Common myeloid progenitor, CD34-positive (primary cell): Measurements from ENCODE around the gene EXOC6B. TPM values are rescaled to one million over a fixed set of nuclear protein-coding genes. Genes with fewer than 3 reads are reported as not detected.
A peak's percentile ranks its signal among the peaks of the same experiment; 100 is the strongest.

Source experiments
- CTCF ChIA-PET: fragments of 350-600 bp; sonication (Branson Sonifier 250); formaldehyde crosslinking; loops from one replicate; lab custom pipeline; 2021; ENCODE audit warnings: antibody characterized with exemption; lab: Charles Lee
- POLR2A ChIA-PET: fragments of 350-600 bp; sonication (Branson Sonifier 250); formaldehyde crosslinking; loops from one replicate; lab custom pipeline; 2021; ENCODE audit warnings: antibody characterized with exemption; lab: Charles Lee
- DNase-seq, 3 donors: peaks; one replicate each; pipeline versions ENCODE4 v3.0.0 to v3.0.0-alpha.2; 2013
- H3K27ac ChIP-seq, 2 experiments: 1 replicate in 1 of 2; 2 replicates in 1 of 2; pipeline ENCODE4 v1.7.0; 2013; ENCODE audit warnings: inconsistent platforms in 2 of 2, low read length in 2 of 2, mild to moderate bottlenecking in 2 of 2, low read depth in 1 of 2, moderate library complexity in 1 of 2; ENCODE audit not compliant: severe bottlenecking in 2 of 2, insufficient read depth in 1 of 2, poor library complexity in 1 of 2
- H3K27me3 ChIP-seq, 5 experiments: replicated peaks in 2 of 5; 1 replicate in 3 of 5; 2 replicates in 2 of 5; pipeline versions ENCODE4 v1.6.1 to v1.7.0; 2013; ENCODE audit warnings: low read length in 4 of 5, mild to moderate bottlenecking in 2 of 5, moderate library complexity in 2 of 5, inconsistent platforms in 1 of 5; ENCODE audit not compliant: insufficient read depth in 5 of 5, control insufficient read depth in 4 of 5
- H3K36me3 ChIP-seq, 4 experiments: 1 replicate in 2 of 4; 2 replicates in 2 of 4; pipeline versions ENCODE4 v1.6.1 to v1.7.0; 2013; ENCODE audit warnings: low read length in 3 of 4, control low read depth in 1 of 4, mild to moderate bottlenecking in 1 of 4; ENCODE audit not compliant: control insufficient read depth in 4 of 4, insufficient read depth in 4 of 4
- H3K4me1 ChIP-seq, 4 experiments: 1 replicate in 3 of 4; 2 replicates in 1 of 4; pipeline versions ENCODE4 v1.6.1 to v1.7.1; 2013; ENCODE audit warnings: low read length in 3 of 4, mild to moderate bottlenecking in 3 of 4, control low read depth in 1 of 4, inconsistent platforms in 1 of 4, moderate library complexity in 1 of 4; ENCODE audit not compliant: control insufficient read depth in 4 of 4, insufficient read depth in 4 of 4; ENCODE audit errors: control extremely low read depth in 1 of 4
- H3K4me3 ChIP-seq, 7 experiments: 1 replicate in 4 of 7; 2 replicates in 3 of 7; pipeline versions ENCODE4 v1.5.1 to v1.7.0; 2013; ENCODE audit warnings: mild to moderate bottlenecking in 7 of 7, low read length in 6 of 7, moderate library complexity in 6 of 7, inconsistent platforms in 2 of 7, low read depth in 2 of 7, control low read depth in 1 of 7; ENCODE audit not compliant: insufficient read depth in 4 of 7, control insufficient read depth in 1 of 7; ENCODE audit errors: extremely low read depth in 1 of 7
- H3K9me3 ChIP-seq, 5 experiments: 1 replicate in 4 of 5; 2 replicates in 1 of 5; pipeline versions ENCODE4 v1.6.1 to v1.7.1; 2013; ENCODE audit warnings: low read length in 4 of 5, mild to moderate bottlenecking in 2 of 5, inconsistent platforms in 1 of 5, low read depth in 1 of 5, moderate library complexity in 1 of 5; ENCODE audit not compliant: control insufficient read depth in 4 of 5, insufficient read depth in 2 of 5; ENCODE audit errors: control extremely low read depth in 1 of 5
- WGBS: methylation state at CpG from one replicate; pipeline ENCODE4 v1.1.5; 2013; ENCODE audit not compliant: insufficient coverage; 5-methylcytosine and 5-hydroxymethylcytosine counted together
- polyA plus RNA-seq: library from polyadenylated mRNA; unstranded; fragments of 120-200 nt; gene quantifications from one replicate; pipeline ENCODE4 v1.2.1, GENCODE V29; 2013

Gene EXOC6B
- 6.9 TPM for polyA plus RNA-seq

- Histone ChIP-seq H3K4me3 (peak within 1 kb of the TSS; percentile 77 to 94 (median 86)), H3K27me3 (no peaks in the 10 kb centered on the region), H3K4me1 (peaks cover 0 to 10% (median 4%) of the 10 kb centered on the region in 4 experiments), H3K36me3 (no peaks in the 10 kb centered on the region), H3K9me3 (no peaks in the 10 kb centered on the region), H3K27ac (peak within 1 kb of the TSS; percentile 23 to 63)
- 1% methylated on average over 58 of the region's 71 CpGs for WGBS
- peak; percentile 83 to 91 (median 90) for DNase-seq
- CTCF ChIA-PET: no interaction called here
- POLR2A ChIA-PET: no interaction called here
Measured at GRCh38 chr2:72825257-72826155, at the start of gene EXOC6B. EXOC6B (minus strand) TSS chr2:72826033.

- CTCF ChIA-PET: interaction anchor here (1.1 to 1.2 kb wide), 2 partner anchors 10 to 14 kb away, joined by 3 to 7 read pairs; no protein-coding TSS in a partner anchor
- H3K36me3 ChIP-seq: no peaks in the 10 kb centered on the region
- H3K4me1 ChIP-seq: no peaks in the 10 kb centered on the region
- no peak overlapping the region for H3K4me3 ChIP-seq
- peaks cover 0 to 6% (median 0%) of the 10 kb centered on the region in 5 experiments for H3K9me3 ChIP-seq
- H3K27ac ChIP-seq: no peak overlapping the region
- no peak for DNase-seq
- POLR2A ChIA-PET: no interaction called here
- H3K27me3 ChIP-seq: peaks cover 5 to 28% (median 12%) of the 10 kb centered on the region in 5 experiments
Measured at GRCh38 chr2:72871880-72872279, 46.0 kb upstream of the EXOC6B start.

- H3K4me1 ChIP-seq: no peaks in the 10 kb centered on the region
- ChIA-PET POLR2A (no interaction called here), CTCF (interaction anchor here (0.6 to 1.2 kb wide), 4 partner anchors 9 to 17 kb away, joined by 3 to 7 read pairs (median 4); partner anchors contain the start of gene SPR)
- H3K4me3 ChIP-seq: no peak overlapping the region
- no peaks in the 10 kb centered on the region for H3K36me3 ChIP-seq
- peaks cover 0 to 6% (median 0%) of the 10 kb centered on the region in 5 experiments for H3K9me3 ChIP-seq
- WGBS: no CpG with 5 or more reads among the region's 1 CpG
- H3K27ac ChIP-seq: no peak overlapping the region
- DNase-seq: no peak
- peaks cover 5 to 24% (median 12%) of the 10 kb centered on the region in 5 experiments for H3K27me3 ChIP-seq
Measured at GRCh38 chr2:72871060-72871459, 45.2 kb upstream of the EXOC6B start.

- WGBS: 90% methylated on average over 1 of the region's 2 CpGs
- H3K27ac ChIP-seq: no peak overlapping the region
- H3K9me3 ChIP-seq: no peaks in the 10 kb centered on the region
- ChIA-PET CTCF (interaction anchor here (1.3 to 4.4 kb wide), 6 partner anchors 17 to 110 kb away, joined by 3 to 21 read pairs (median 4); partner anchors contain the start of gene SPR), POLR2A (no interaction called here)
- no peak overlapping the region for H3K4me3 ChIP-seq
- DNase-seq: peak in 1 of 3 donors; percentile 28
- H3K36me3 ChIP-seq: no peaks in the 10 kb centered on the region
- peaks cover 2 to 35% (median 18%) of the 10 kb centered on the region in 5 experiments for H3K27me3 ChIP-seq
- H3K4me1 ChIP-seq: peaks cover 0 to 10% (median 8%) of the 10 kb centered on the region in 4 experiments
Measured at GRCh38 chr2:72864500-72864899, 38.7 kb upstream of the EXOC6B start.

GRCh38 chr2:72863046-72863445 is 37.2 kb upstream of the EXOC6B start:
- no peaks in the 10 kb centered on the region for H3K36me3 ChIP-seq
- ChIA-PET POLR2A (no interaction called here), CTCF (interaction anchor here (0.6 to 4.4 kb wide), 15 partner anchors 8 to 659 kb away, joined by 3 to 21 read pairs (median 4); partner anchors contain the start of gene SPR)
- H3K4me3 ChIP-seq: no peak overlapping the region
- no peak overlapping the region for H3K27ac ChIP-seq
- 69% methylated on average over 13 of the region's 13 CpGs for WGBS
- peaks cover 0 to 3% (median 0%) of the 10 kb centered on the region in 5 experiments for H3K9me3 ChIP-seq
- peaks cover 0 to 10% (median 8%) of the 10 kb centered on the region in 4 experiments for H3K4me1 ChIP-seq
- H3K27me3 ChIP-seq: peaks cover 0 to 35% (median 18%) of the 10 kb centered on the region in 5 experiments
- DNase-seq: no peak

- ChIA-PET CTCF (interaction anchor here (0.6 to 4.4 kb wide), 17 partner anchors 9 to 659 kb away, joined by 3 to 21 read pairs (median 4); partner anchors contain the start of gene SPR), POLR2A (no interaction called here)
- H3K27me3 ChIP-seq: peaks cover 0 to 40% (median 16%) of the 10 kb centered on the region in 5 experiments
- H3K27ac ChIP-seq: no peak overlapping the region
- WGBS: 4% methylated on average over 28 of the region's 33 CpGs
- H3K36me3 ChIP-seq: no peaks in the 10 kb centered on the region
- peaks cover 0 to 3% (median 0%) of the 10 kb centered on the region in 5 experiments for H3K9me3 ChIP-seq
- H3K4me1 ChIP-seq: peaks cover 0 to 10% (median 8%) of the 10 kb centered on the region in 4 experiments
- DNase-seq: peak; percentile 85 to 89 (median 87)
- peak overlapping the region in 3 of 7 experiments; percentile 38 to 57 (median 40) for H3K4me3 ChIP-seq
Measured at GRCh38 chr2:72862239-72862988, 36.6 kb upstream of the EXOC6B start.
